Pons (tissue), 1 donor: Measurements from ENCODE around the gene SCG3.
A peak's percentile ranks its signal among the peaks of the same experiment; 100 is the strongest.

ENCODE experiments used
- DNase-seq: peaks from one replicate; pipeline ENCODE4 v3.0.0-alpha.2; 2016; ENCODE audit warnings: low spot score

The SCG3 gene

GRCh38 chr15:51678096-51678495 is 3.2 kb upstream of the SCG3 start:
- DNase-seq: no peak

- DNase-seq: peak; percentile 69
Observed at GRCh38 chr15:51680321-51680720, 982 bp upstream of the SCG3 start.

GRCh38 chr15:51687565-51687964 is 6.3 kb downstream of the SCG3 start:
- no peak for DNase-seq

GRCh38 chr15:51688863-51689262 is 7.6 kb downstream of the SCG3 start:
- DNase-seq: no peak

GRCh38 chr15:51692154-51692553 is 10.9 kb downstream of the SCG3 start:
- DNase-seq: no peak

- DNase-seq: no peak
Observed at GRCh38 chr15:51696566-51696965, 15.3 kb downstream of the SCG3 start.

DNA sequence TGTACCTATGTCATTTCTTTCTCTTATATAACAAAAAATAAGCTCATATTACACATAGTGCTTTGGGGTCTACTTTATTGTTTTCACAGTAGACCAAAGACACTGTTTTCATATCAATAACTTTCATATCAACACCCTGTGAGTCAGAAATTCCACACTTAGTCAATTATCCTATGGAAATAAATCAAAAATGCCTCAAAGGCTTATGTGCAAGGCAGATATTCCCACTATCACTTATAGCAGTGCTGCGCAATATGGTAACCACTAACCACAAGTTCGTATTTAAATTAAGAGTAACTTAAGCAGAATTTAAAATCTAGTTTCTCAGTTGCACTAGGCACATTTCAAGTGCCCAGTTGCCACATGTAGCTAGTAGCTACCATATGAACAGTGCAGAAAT is 15.9 kb downstream of the SCG3 start:
- no peak for DNase-seq

DNA sequence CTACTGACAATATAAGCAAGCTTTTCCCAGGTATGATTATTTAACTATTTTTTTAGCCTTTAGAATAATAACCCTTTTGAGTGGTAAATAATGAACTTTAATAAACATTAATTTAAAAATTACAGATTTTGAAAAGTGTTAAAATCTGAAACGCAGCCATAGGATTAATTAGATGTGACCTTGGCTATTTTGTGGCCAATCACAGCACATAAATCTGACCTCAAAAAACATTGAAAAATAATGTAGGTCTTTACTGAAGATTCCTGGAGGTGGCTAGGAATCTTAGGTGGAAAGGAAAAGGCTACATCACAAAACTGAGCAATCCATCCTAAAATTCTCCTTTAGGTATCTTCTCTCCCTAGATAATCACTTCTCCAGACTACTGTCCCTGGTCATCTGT is 18.1 kb downstream of the SCG3 start:
- no peak for DNase-seq

- DNase-seq: no peak
Observed at GRCh38 chr15:51702710-51703109, 21.4 kb downstream of the SCG3 start.

GRCh38 chr15:51706291-51706690 is 25.0 kb downstream of the SCG3 start:
- no peak for DNase-seq

DNA sequence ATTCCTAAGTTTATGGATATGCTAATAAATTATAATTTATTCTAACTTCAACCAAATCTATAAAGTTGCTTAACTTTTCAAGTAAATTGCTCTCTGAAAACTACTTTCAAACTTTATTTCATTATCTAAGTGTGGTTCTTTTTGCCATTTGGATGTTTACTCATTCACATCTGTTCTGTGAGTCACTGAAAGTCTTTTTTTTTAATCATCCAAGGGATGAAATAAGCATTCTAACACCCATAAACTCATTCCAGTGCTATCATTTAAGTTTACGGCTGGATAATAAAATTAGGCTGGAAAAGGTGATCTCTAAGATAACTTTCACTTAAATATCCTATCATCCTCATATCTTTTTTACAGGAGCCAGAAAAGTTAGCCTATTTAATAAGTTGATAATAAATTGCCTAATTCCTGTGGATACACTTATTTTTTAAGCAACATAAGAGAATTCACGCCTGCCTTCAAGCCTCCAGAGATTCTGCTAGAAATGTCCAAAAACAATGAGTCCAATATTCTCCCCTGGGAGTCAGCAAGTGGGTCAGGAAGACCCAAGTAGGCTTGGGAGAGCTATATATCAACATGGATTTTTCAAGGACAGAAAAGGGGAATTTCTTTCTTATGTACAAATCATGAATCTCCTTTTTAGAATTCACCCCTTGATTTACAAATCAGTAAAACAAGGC is 25.8 kb downstream of the SCG3 start:
- DNase-seq: no peak

DNA sequence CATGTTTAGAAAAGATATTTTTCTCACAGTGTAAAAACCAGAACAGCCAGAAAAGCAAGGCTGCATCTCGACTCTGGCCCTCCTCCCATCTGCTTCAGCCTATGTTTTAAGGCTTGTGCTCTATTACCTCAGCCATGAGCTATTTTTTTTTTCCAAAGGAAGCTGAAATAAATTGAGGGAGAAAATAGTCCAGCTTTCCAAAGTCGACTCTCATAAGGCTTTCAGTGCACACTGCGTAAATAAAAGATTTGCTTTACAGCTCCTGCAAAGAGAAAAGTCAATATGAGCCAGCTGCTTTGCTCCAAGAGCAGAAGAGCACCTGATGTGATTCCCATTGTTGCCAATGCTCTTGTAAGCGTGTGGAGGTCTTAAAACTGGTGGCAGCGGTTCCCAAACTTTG is 26.7 kb downstream of the SCG3 start:
- DNase-seq: no peak

DNA sequence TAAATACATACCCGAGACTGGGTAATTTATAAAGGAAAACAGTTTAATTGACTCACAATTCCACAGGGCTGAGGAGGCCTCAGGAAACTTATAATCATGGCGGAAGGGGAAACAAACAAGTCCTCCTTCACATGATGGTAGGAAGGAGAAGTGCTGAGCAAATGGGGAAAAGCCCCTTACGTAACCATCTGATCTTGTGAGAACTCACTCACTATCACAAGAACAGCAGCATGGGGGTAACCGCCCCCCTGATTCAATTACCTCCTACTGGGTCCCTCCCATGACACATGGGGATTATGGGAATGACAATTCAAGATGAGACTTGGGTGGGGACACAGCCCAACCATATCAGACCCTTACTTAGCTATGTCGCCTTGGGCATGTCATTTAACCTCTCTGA is 27.7 kb downstream of the SCG3 start:
- DNase-seq: no peak

DNA sequence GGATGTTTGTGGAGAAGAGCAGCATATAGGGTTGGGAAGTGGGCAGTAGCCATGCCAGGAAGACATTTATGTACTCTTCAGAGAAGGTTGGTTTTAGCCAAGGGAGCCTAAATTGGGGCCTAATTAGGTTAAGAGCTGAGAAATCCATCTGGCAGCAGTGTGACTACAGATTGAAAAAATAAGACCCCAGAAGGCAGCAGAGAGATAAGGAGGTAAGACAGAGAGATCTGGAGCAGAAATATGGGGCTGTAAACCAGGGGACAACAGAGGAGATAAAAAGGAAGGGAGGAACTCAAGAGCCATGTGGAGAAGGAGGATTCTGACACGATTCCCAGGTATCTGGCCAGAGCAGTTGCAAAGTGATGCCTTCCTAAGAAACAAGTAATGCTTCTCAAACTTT is 32.9 kb downstream of the SCG3 start:
- DNase-seq: no peak

- no peak for DNase-seq
Observed at GRCh38 chr15:51714911-51715310, 33.6 kb downstream of the SCG3 start.

GRCh38 chr15:51718219-51718618 is 36.9 kb downstream of the SCG3 start:
- no peak for DNase-seq

- no peak for DNase-seq
Observed at GRCh38 chr15:51718746-51719145, 37.4 kb downstream of the SCG3 start.

DNA sequence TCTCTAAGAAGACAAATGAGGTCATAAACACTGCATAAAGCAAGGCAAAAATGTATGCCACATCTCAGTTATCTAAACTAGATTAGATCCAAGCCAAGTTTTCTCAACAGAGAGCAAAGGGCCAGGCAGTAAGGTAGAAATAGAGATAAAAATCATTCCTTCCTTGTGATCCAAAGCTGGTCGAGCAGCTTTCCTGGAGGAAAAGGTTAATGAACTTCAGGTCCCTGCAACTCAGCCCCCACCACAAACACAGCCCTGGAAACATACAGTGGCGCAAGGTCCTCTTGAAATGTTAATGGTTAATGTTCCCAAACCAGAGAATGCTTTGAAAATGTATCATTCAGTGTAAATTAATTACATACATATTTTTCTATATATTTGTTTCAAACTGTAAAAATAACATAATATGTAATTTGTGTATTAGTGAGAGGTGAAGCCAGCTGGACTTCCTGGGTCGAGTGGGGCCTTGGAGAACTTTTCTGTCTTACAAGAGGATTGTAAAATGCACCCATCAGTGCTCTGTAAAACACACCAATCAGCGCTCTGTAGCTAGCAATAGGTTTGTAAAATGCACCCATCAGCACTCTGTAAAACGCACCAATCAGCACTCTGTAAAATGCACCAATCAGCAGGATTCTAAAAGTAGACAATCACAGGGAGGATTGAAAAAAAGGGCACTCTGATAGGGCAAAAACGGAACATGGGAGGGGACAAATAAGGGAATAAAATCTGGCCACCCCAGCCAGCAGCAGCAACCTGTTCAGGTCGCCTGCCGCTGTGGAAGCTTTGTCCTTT is 39.1 kb downstream of the SCG3 start:
- DNase-seq: no peak

DNA sequence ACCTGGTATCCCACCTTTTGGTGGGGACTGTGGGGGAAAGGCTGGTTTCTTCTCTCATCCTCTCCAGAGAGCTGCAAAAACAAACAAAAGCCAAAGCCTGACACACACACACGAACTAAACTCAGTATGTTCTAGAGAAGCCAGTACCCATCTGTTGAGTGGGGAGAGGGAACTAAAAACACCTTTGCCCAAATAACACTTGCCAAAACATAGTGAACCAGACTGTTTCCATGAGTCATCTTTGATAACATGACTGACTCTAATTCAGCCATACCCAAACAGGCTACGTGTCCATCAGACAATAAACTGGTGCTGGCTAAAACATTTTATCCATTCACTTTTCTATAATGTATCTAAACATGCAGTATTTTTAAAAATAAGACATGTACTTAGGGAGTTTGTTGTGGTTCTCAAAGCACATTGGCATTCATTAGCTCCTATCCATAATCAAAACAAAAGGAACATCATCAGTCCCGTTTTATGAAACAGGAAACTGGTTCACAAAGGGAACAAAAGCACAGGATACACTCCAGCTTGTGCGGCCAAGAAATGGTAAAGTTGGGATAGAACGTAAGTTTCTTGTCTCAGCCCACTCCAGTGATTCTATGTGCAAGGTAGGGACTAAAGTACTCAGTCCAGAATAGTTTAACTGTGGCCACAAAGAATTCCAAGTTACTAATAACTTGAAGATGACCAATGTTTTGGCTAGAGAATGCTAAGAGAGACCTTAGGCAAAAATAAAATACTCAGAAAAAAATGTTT is 40.1 kb downstream of the SCG3 start:
- no peak for DNase-seq

DNA sequence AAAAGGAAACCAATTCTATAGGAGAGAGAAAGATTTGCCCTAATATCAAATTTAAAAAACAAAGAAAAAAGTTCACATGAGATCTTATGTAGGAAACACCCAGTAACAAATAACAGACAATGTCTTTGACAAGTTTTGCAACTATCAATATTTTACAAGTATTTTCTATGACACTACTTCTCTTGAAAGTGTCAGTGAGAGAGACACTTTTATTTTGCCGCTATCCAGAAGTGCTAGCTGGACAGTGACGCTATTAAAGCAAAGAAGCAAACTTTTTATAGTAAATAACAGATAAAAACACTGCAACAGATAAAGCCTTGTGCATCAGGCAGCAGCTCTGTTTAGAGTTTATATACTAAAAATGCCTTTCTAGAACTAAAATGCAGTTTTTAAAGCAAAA is 42.9 kb downstream of the SCG3 start:
- DNase-seq: no peak

- DNase-seq: no peak
Observed at GRCh38 chr15:51724673-51725072, 43.4 kb downstream of the SCG3 start.

GRCh38 chr15:51726302-51727073 is 45.2 kb downstream of the SCG3 start:
- no peak for DNase-seq
